Mesendoderm (in vitro differentiated cells): Measurements from ENCODE around the gene MYOZ2.
A peak's percentile ranks its signal among the peaks of the same experiment; 100 is the strongest.

Experiments
- DNase-seq: peaks from one replicate; pipeline ENCODE4 v3.0.0; 2013
- H2AK5ac ChIP-seq: 2 replicates; pipeline ENCODE4 v1.6.1; 2013; ENCODE audit warnings: low read length, inconsistent platforms
- H2BK120ac ChIP-seq: 2 replicates; pipeline ENCODE4 v1.6.1; 2013; ENCODE audit warnings: low read depth, mild to moderate bottlenecking, low read length, moderate library complexity, mixed read lengths
- H2BK15ac ChIP-seq: replicated peaks from 2 replicates; pipeline ENCODE4 v1.6.1; 2013; ENCODE audit warnings: low read depth, mild to moderate bottlenecking, moderate library complexity
- H2BK5ac ChIP-seq: 2 replicates; pipeline ENCODE4 v1.6.1; 2013; ENCODE audit warnings: low read length, inconsistent platforms
- H3K18ac ChIP-seq: 2 replicates; pipeline ENCODE4 v1.6.1; 2013; ENCODE audit warnings: mild to moderate bottlenecking, low read length, mixed read lengths
- H3K23ac ChIP-seq: one replicate; pipeline ENCODE4 v1.6.1; 2013; ENCODE audit warnings: low read length
- H3K27ac ChIP-seq: 2 replicates; pipeline ENCODE4 v1.5.1; 2013; ENCODE audit warnings: low read depth, mild to moderate bottlenecking, inconsistent platforms, low read length, moderate library complexity
- H3K27me3 ChIP-seq: 2 replicates; pipeline ENCODE4 v1.6.1; 2013; ENCODE audit warnings: low read length, control low read depth, mild to moderate bottlenecking, inconsistent platforms; ENCODE audit not compliant: insufficient read depth, poor library complexity
- H3K36me3 ChIP-seq: 2 replicates; pipeline ENCODE4 v1.6.1; 2013; ENCODE audit warnings: low read length, inconsistent platforms; ENCODE audit not compliant: control insufficient read depth, insufficient read depth
- H3K4ac ChIP-seq: one replicate; pipeline ENCODE4 v1.6.1; 2013; ENCODE audit warnings: low read depth, mild to moderate bottlenecking, low read length, moderate library complexity
- H3K4me1 ChIP-seq: 2 replicates; pipeline ENCODE4 v1.6.1; 2013; ENCODE audit warnings: low read depth, low read length, inconsistent platforms; ENCODE audit not compliant: control insufficient read depth
- H3K4me2 ChIP-seq: 2 replicates; pipeline ENCODE4 v1.6.1; 2013; ENCODE audit warnings: low read length
- H3K4me3 ChIP-seq: 2 replicates; pipeline ENCODE4 v1.5.1; 2013; ENCODE audit warnings: mild to moderate bottlenecking, low read length
- H3K56ac ChIP-seq: one replicate; pipeline ENCODE4 v1.6.1; 2013; ENCODE audit warnings: low read length
- H3K79me1 ChIP-seq: 2 replicates; pipeline ENCODE4 v1.6.1; 2013; ENCODE audit warnings: low read length, inconsistent platforms
- H3K79me2 ChIP-seq: 2 replicates; pipeline ENCODE4 v1.6.1; 2013; ENCODE audit warnings: mild to moderate bottlenecking, low read length; ENCODE audit not compliant: control insufficient read depth, insufficient read depth
- H3K9ac ChIP-seq: 2 replicates; pipeline ENCODE4 v1.6.1; 2013; ENCODE audit warnings: low read length, inconsistent platforms
- H4K5ac ChIP-seq: one replicate; pipeline ENCODE4 v1.6.1; 2013; ENCODE audit warnings: low read length
- H4K8ac ChIP-seq: one replicate; pipeline ENCODE4 v1.6.1; 2013; ENCODE audit warnings: low read depth, mild to moderate bottlenecking, control low read depth, low read length, moderate library complexity
- WGBS: extraction: QIAGEN DNeasy Blood & Tissue Kit; methylation state at CpG from one replicate; pipeline ENCODE4 v1.1.7; 2013; ENCODE audit warnings: low lambda C conversion rate, missing lambda C conversion rate; ENCODE audit not compliant: insufficient coverage; ENCODE audit errors: extremely low coverage; 5-methylcytosine and 5-hydroxymethylcytosine counted together

Gene MYOZ2

GRCh38 chr4:119130365-119131065 is 5.1 kb upstream of the MYOZ2 start:
- Histone ChIP-seq H3K27me3 (no peaks in the 10 kb centered on the region), H2AK5ac (no peak overlapping the region), H3K27ac (no peak overlapping the region), H4K5ac (no peak overlapping the region), H3K4me1 (no peaks in the 10 kb centered on the region), H2BK15ac (no peak overlapping the region), H2BK5ac (no peak overlapping the region), H3K18ac (no peak overlapping the region), H3K9ac (no peak overlapping the region), H3K79me1 (no peaks in the 10 kb centered on the region), H4K8ac (no peak overlapping the region), H3K79me2 (no peaks in the 10 kb centered on the region), H3K36me3 (no peaks in the 10 kb centered on the region), H3K4me2 (no peak overlapping the region), H2BK120ac (no peak overlapping the region), H3K56ac (no peak overlapping the region), H3K4me3 (no peak overlapping the region), H3K4ac (no peak overlapping the region), H3K23ac (no peak overlapping the region)
- no peak for DNase-seq
- no CpG with 5 or more reads among the region's 4 CpGs for WGBS

GRCh38 chr4:119131164-119131563 is 4.5 kb upstream of the MYOZ2 start:
- Histone ChIP-seq H3K79me2 (no peaks in the 10 kb centered on the region), H3K4me2 (no peak overlapping the region), H2BK120ac (no peak overlapping the region), H2AK5ac (no peak overlapping the region), H3K36me3 (no peaks in the 10 kb centered on the region), H3K27ac (no peak overlapping the region), H3K4ac (no peak overlapping the region), H2BK15ac (no peak overlapping the region), H4K8ac (no peak overlapping the region), H3K9ac (no peak overlapping the region), H3K4me1 (no peaks in the 10 kb centered on the region), H3K79me1 (no peaks in the 10 kb centered on the region), H2BK5ac (no peak overlapping the region), H3K4me3 (no peak overlapping the region), H4K5ac (no peak overlapping the region), H3K27me3 (no peaks in the 10 kb centered on the region), H3K18ac (no peak overlapping the region), H3K56ac (no peak overlapping the region), H3K23ac (no peak overlapping the region)
- no CpG with 5 or more reads among the region's 4 CpGs for WGBS
- no peak for DNase-seq

- H4K8ac ChIP-seq: no peak overlapping the region
- H3K4me3 ChIP-seq: no peak overlapping the region
- H3K4me1 ChIP-seq: no peaks in the 10 kb centered on the region
- H3K27ac ChIP-seq: no peak overlapping the region
- H2AK5ac ChIP-seq: no peak overlapping the region
- no peak overlapping the region for H3K4ac ChIP-seq
- no peak overlapping the region for H2BK120ac ChIP-seq
- no peak overlapping the region for H3K9ac ChIP-seq
- no peak overlapping the region for H3K4me2 ChIP-seq
- no CpG with 5 or more reads among the region's 5 CpGs for WGBS
- no peak overlapping the region for H2BK5ac ChIP-seq
- no peaks in the 10 kb centered on the region for H3K79me2 ChIP-seq
- no peaks in the 10 kb centered on the region for H3K79me1 ChIP-seq
- H3K56ac ChIP-seq: no peak overlapping the region
- H3K18ac ChIP-seq: no peak overlapping the region
- no peak overlapping the region for H4K5ac ChIP-seq
- no peaks in the 10 kb centered on the region for H3K36me3 ChIP-seq
- no peaks in the 10 kb centered on the region for H3K27me3 ChIP-seq
- DNase-seq: no peak
- no peak overlapping the region for H3K23ac ChIP-seq
- no peak overlapping the region for H2BK15ac ChIP-seq
These were observed 3.3 kb upstream of the MYOZ2 start for GRCh38 chr4:119132306-119132705.

GRCh38 chr4:119136546-119136945 is 914 bp downstream of the MYOZ2 start:
- H3K9ac ChIP-seq: no peak overlapping the region
- no peaks in the 10 kb centered on the region for H3K79me1 ChIP-seq
- H2BK15ac ChIP-seq: no peak overlapping the region
- H3K18ac ChIP-seq: no peak overlapping the region
- H2BK5ac ChIP-seq: no peak overlapping the region
- H3K4ac ChIP-seq: no peak overlapping the region
- H3K23ac ChIP-seq: no peak overlapping the region
- no peak overlapping the region for H3K27ac ChIP-seq
- DNase-seq: peak; percentile 23
- H3K4me2 ChIP-seq: no peak overlapping the region
- H2BK120ac ChIP-seq: no peak overlapping the region
- no peak overlapping the region for H2AK5ac ChIP-seq
- no peak overlapping the region for H3K4me3 ChIP-seq
- no CpG with 5 or more reads among the region's 3 CpGs for WGBS
- no peaks in the 10 kb centered on the region for H3K27me3 ChIP-seq
- no peak overlapping the region for H3K56ac ChIP-seq
- no peaks in the 10 kb centered on the region for H3K36me3 ChIP-seq
- H3K4me1 ChIP-seq: no peaks in the 10 kb centered on the region
- no peak overlapping the region for H4K8ac ChIP-seq
- no peaks in the 10 kb centered on the region for H3K79me2 ChIP-seq
- no peak overlapping the region for H4K5ac ChIP-seq

- no peak overlapping the region for H3K9ac ChIP-seq
- no peak overlapping the region for H3K56ac ChIP-seq
- no peaks in the 10 kb centered on the region for H3K4me1 ChIP-seq
- no peak overlapping the region for H3K23ac ChIP-seq
- no peak overlapping the region for H4K8ac ChIP-seq
- no peaks in the 10 kb centered on the region for H3K79me1 ChIP-seq
- H3K27ac ChIP-seq: no peak overlapping the region
- H3K18ac ChIP-seq: no peak overlapping the region
- DNase-seq: peak; percentile 85
- H2BK5ac ChIP-seq: no peak overlapping the region
- no peaks in the 10 kb centered on the region for H3K79me2 ChIP-seq
- WGBS: no CpG with 5 or more reads among the region's 2 CpGs
- no peak overlapping the region for H3K4me2 ChIP-seq
- H2AK5ac ChIP-seq: no peak overlapping the region
- no peak overlapping the region for H4K5ac ChIP-seq
- H3K4ac ChIP-seq: no peak overlapping the region
- H2BK120ac ChIP-seq: no peak overlapping the region
- no peaks in the 10 kb centered on the region for H3K36me3 ChIP-seq
- no peak overlapping the region for H3K4me3 ChIP-seq
- H3K27me3 ChIP-seq: no peaks in the 10 kb centered on the region
- H2BK15ac ChIP-seq: no peak overlapping the region
These were observed 2.4 kb downstream of the MYOZ2 start for GRCh38 chr4:119138046-119138445.

GRCh38 chr4:119139311-119139710 is 3.7 kb downstream of the MYOZ2 start:
- Histone ChIP-seq H3K56ac (no peak overlapping the region), H3K23ac (no peak overlapping the region), H3K79me1 (no peaks in the 10 kb centered on the region), H2BK120ac (no peak overlapping the region), H3K9ac (no peak overlapping the region), H4K5ac (no peak overlapping the region), H3K18ac (no peak overlapping the region), H3K4me3 (no peak overlapping the region), H3K79me2 (no peaks in the 10 kb centered on the region), H2BK5ac (no peak overlapping the region), H3K27me3 (no peaks in the 10 kb centered on the region), H3K4ac (no peak overlapping the region), H2BK15ac (no peak overlapping the region), H3K27ac (no peak overlapping the region), H3K36me3 (no peaks in the 10 kb centered on the region), H4K8ac (no peak overlapping the region), H2AK5ac (no peak overlapping the region), H3K4me1 (no peaks in the 10 kb centered on the region), H3K4me2 (no peak overlapping the region)
- DNase-seq: no peak
